ENCODE data around the gene SLC38A4. TPM values are rescaled to one million over a fixed set of nuclear protein-coding genes. Genes with fewer than 3 reads are reported as not detected.

Gene SLC38A4
- total RNA-seq, 1 experiment from 2014 or later: 0.96 TPM

DNA sequence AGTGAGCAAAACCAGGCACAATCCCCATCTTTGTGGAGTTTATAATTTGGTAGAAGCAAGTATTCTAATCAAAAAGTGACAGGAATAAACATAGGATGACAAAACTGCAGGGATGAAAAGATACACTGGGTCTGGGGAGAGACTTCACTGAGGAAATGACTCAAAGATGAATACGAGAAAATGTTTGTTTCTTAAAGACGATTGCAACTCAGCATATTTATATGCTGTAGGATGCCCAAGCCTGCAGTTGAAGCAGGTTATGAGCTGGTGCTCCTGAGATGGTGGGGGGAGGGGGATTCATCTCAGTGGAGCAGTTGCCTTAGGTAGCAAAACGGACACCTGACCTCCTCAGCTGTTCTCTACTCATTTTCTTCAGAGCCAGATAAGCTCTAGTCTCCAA is 13.4 kb upstream of the SLC38A4 start:
- H3K9me3 Mint-ChIP-seq: no peaks in the 10 kb centered on the region; a peak in 1 of 5 replicates
- Histone ChIP-seq H3K23ac (ENCODE audit: insufficient read length, low read depth, low read length) (no peak overlapping the region), H2BK12ac (ENCODE audit: insufficient read length, low read depth, low read length) (no peak overlapping the region), H2BK5ac (ENCODE audit: insufficient read length, low read length) (no peak overlapping the region), H2BK120ac (ENCODE audit: low read depth, low read length, poor library complexity, severe bottlenecking) (no peak overlapping the region), H3K14ac (ENCODE audit: insufficient read depth, low read length) (no peak overlapping the region), H2AFZ (ENCODE audit: low read length) (no peak overlapping the region), H3K27me3 (ENCODE audit: insufficient read depth, low read length) (no peaks in the 10 kb centered on the region), H3K27ac (ENCODE audit: insufficient read length, low read depth, low read length) (no peak overlapping the region), H3K9me3 (ENCODE audit: control insufficient read depth, low read depth, low read length) (no peaks in the 10 kb centered on the region), H3K9ac (ENCODE audit: extremely low read depth, insufficient read length, low read length) (no peak overlapping the region), H3K18ac (ENCODE audit: insufficient read length, low read depth, low read length) (no peak overlapping the region), H3K79me2 (ENCODE audit: insufficient read depth, low read length) (no peaks in the 10 kb centered on the region), H3K79me1 (ENCODE audit: insufficient read depth, low read depth, low read length, poor library complexity, severe bottlenecking) (no peaks in the 10 kb centered on the region), H2AK5ac (ENCODE audit: insufficient read length, low read length) (no peak overlapping the region), H4K8ac (replicated peaks; ENCODE audit: insufficient read length, low read depth, low read length) (no peak overlapping the region), H2BK15ac (ENCODE audit: low read depth, low read length) (no peak overlapping the region), H4K91ac (ENCODE audit: insufficient read length, low read depth, low read length) (no peak overlapping the region), H4K5ac (ENCODE audit: insufficient read length, low read depth, low read length) (no peak overlapping the region), H3T11ph (ENCODE audit: low read length) (no peak overlapping the region), H3K4ac (ENCODE audit: low read depth, low read length) (no peak overlapping the region), H3K4me2 (ENCODE audit: insufficient read depth, insufficient read length, low read length) (no peak overlapping the region), H3K4me1 (ENCODE audit: insufficient read depth, low read length) (no peaks in the 10 kb centered on the region), H2BK20ac (ENCODE audit: low read depth, low read length, poor library complexity, severe bottlenecking) (no peak overlapping the region), H3K56ac (ENCODE audit: insufficient read length, low read depth, low read length) (no peak overlapping the region), H4K20me1 (ENCODE audit: control insufficient read depth, insufficient read depth, insufficient read length) (no peaks in the 10 kb centered on the region), H3K23me2 (ENCODE audit: insufficient read length, low read depth, low read length, poor library complexity, severe bottlenecking) (no peaks in the 10 kb centered on the region)
- H3K36me3 Mint-ChIP-seq (ENCODE audit: insufficient read depth in 1 of 3, low read depth in 3 of 3): no peaks in the 10 kb centered on the region
- H3K27ac Mint-ChIP-seq: no peak overlapping the region
- no peak for TF ChIP-seq CTCF (conservative IDR thresholded peaks at IDR 0.05)
- WGBS (ENCODE audit: extremely low coverage, insufficient read length, low lambda C conversion rate): no CpG with 5 or more reads among the region's 3 CpGs
- peaks cover 5% of the 10 kb centered on the region for H3K27me3 Mint-ChIP-seq (ENCODE audit: low read depth)
- DNase-seq: no peak
- H3K4me1 Mint-ChIP-seq: no peaks in the 10 kb centered on the region
- H3K4me3 Mint-ChIP-seq: no peak overlapping the region
